LNCAP (cell line): ENCODE data around the gene SLC13A3.

Source experiments
- CTCF ChIP-seq: fragments of 450-650 bp; IDR thresholded peaks from 2 replicates; pipeline ENCODE4 v1.5.1; 2017; ENCODE audit warnings: mild to moderate bottlenecking

SLC13A3 gene

GRCh38 chr20:46605978-46606816 is 45.1 kb downstream of the SLC13A3 start:
- no peak for TF ChIP-seq CTCF

GRCh38 chr20:46605181-46605580 is 46.1 kb downstream of the SLC13A3 start:
- TF ChIP-seq CTCF = no peak

- no peak for TF ChIP-seq CTCF
Measured at GRCh38 chr20:46604551-46605133, 46.6 kb downstream of the SLC13A3 start.

GRCh38 chr20:46602429-46602828 is 48.8 kb downstream of the SLC13A3 start:
- no peak for TF ChIP-seq CTCF

GRCh38 chr20:46601603-46602122 is 49.6 kb downstream of the SLC13A3 start:
- TF ChIP-seq CTCF = no peak

- no peak for TF ChIP-seq CTCF
Measured at GRCh38 chr20:46600286-46600752, 50.9 kb downstream of the SLC13A3 start.

- no peak for TF ChIP-seq CTCF
Measured at GRCh38 chr20:46599227-46599987, 51.9 kb downstream of the SLC13A3 start.
